Mesenchymal stem cell (in vitro differentiated cells and primary cell): Measurements from ENCODE around the gene OR2AP1. TPM values are rescaled to one million over a fixed set of nuclear protein-coding genes. Genes with fewer than 3 reads are reported as not detected.
"Not testable (repeated sequence)": the region's sequence is repeated elsewhere in the genome, so short reads cannot be mapped to it uniquely, and the experiment has no call there.

ENCODE experiments used
- DNase-seq: peaks from one replicate; pipeline ENCODE4 v3.0.0-alpha.2; 2013
- H2AFZ ChIP-seq: one replicate; pipeline ENCODE4 v1.6.1; 2013; ENCODE audit warnings: low read depth, mild to moderate bottlenecking, control low read depth, inconsistent platforms, low read length, moderate library complexity
- H2AK5ac ChIP-seq: 2 replicates; pipeline ENCODE4 v1.6.1; 2013; ENCODE audit warnings: low read length, moderate library complexity, mild to moderate bottlenecking, inconsistent platforms; ENCODE audit not compliant: severe bottlenecking
- H2BK120ac ChIP-seq: one replicate; pipeline ENCODE4 v1.6.1; 2013; ENCODE audit warnings: low read depth, mild to moderate bottlenecking, inconsistent platforms, low read length, moderate library complexity
- H2BK12ac ChIP-seq, 2 experiments: one replicate each; pipeline ENCODE4 v1.6.1; 2013; ENCODE audit warnings: inconsistent platforms in 2 of 2, low read length in 2 of 2, mild to moderate bottlenecking in 2 of 2, moderate library complexity in 2 of 2, control low read depth in 1 of 2
- H2BK15ac ChIP-seq: one replicate; pipeline ENCODE4 v1.6.1; 2013; ENCODE audit warnings: mild to moderate bottlenecking, low read depth, inconsistent platforms; ENCODE audit not compliant: poor library complexity, severe bottlenecking
- H2BK5ac ChIP-seq: 2 replicates; pipeline ENCODE4 v1.6.1; 2013; ENCODE audit warnings: low read depth, mild to moderate bottlenecking, low read length, control low read depth, inconsistent platforms; ENCODE audit not compliant: poor library complexity, severe bottlenecking
- H3K14ac ChIP-seq, 2 experiments: one replicate each; pipeline ENCODE4 v1.6.1; 2013; ENCODE audit warnings: inconsistent platforms in 2 of 2, low read length in 2 of 2, control low read depth in 1 of 2, mild to moderate bottlenecking in 1 of 2, moderate library complexity in 1 of 2
- H3K18ac ChIP-seq, 2 experiments: one replicate each; pipeline ENCODE4 v1.6.1; 2013; ENCODE audit warnings: inconsistent platforms in 2 of 2, low read length in 2 of 2, control low read depth in 1 of 2, low read depth in 1 of 2, mild to moderate bottlenecking in 1 of 2
- H3K23ac ChIP-seq, 2 experiments: one replicate each; pipeline ENCODE4 v1.6.1; 2013; ENCODE audit warnings: inconsistent platforms in 2 of 2, low read length in 2 of 2, mild to moderate bottlenecking in 2 of 2, moderate library complexity in 2 of 2, control low read depth in 1 of 2
- H3K27ac ChIP-seq: 2 replicates; pipeline ENCODE4 v1.5.1; 2013; ENCODE audit warnings: mild to moderate bottlenecking, moderate library complexity, low read length, control low read depth, inconsistent platforms; ENCODE audit not compliant: poor library complexity, severe bottlenecking
- H3K27me3 ChIP-seq, 2 experiments: 2 replicates each; pipeline versions ENCODE4 v1.6.1 to v1.7.0; 2013; ENCODE audit warnings: low read length in 2 of 2, mild to moderate bottlenecking in 2 of 2, moderate library complexity in 2 of 2, control low read depth in 1 of 2, inconsistent platforms in 1 of 2; ENCODE audit not compliant: control insufficient read depth in 1 of 2, insufficient read depth in 1 of 2
- H3K36me3 ChIP-seq, 2 experiments: 2 replicates each; pipeline versions ENCODE4 v1.6.1 to v1.7.0; 2013; ENCODE audit warnings: low read length in 2 of 2, control low read depth in 1 of 2, inconsistent platforms in 1 of 2, low read depth in 1 of 2, mild to moderate bottlenecking in 1 of 2; ENCODE audit not compliant: insufficient read depth in 2 of 2, control insufficient read depth in 1 of 2
- H3K4ac ChIP-seq, 2 experiments: one replicate each; pipeline ENCODE4 v1.6.1; 2013; ENCODE audit warnings: inconsistent platforms in 2 of 2, low read length in 2 of 2, mild to moderate bottlenecking in 2 of 2, moderate library complexity in 2 of 2, control low read depth in 1 of 2, low read depth in 1 of 2
- H3K4me1 ChIP-seq: 2 replicates; pipeline ENCODE4 v1.6.1; 2013; ENCODE audit warnings: low read depth, low read length, control low read depth; ENCODE audit not compliant: control insufficient read depth, insufficient read depth
- H3K4me2 ChIP-seq: 2 replicates; pipeline ENCODE4 v1.6.1; 2013; ENCODE audit warnings: low read length, mild to moderate bottlenecking, inconsistent platforms; ENCODE audit not compliant: poor library complexity, severe bottlenecking
- H3K4me3 ChIP-seq, 2 experiments: 2 replicates each; pipeline versions ENCODE4 v1.5.1 to v1.7.0; 2013; ENCODE audit warnings: low read length in 2 of 2, mild to moderate bottlenecking in 2 of 2, control low read depth in 1 of 2, low read depth in 1 of 2; ENCODE audit not compliant: insufficient read depth in 1 of 2
- H3K79me1 ChIP-seq: replicated peaks from 2 replicates; pipeline ENCODE4 v1.6.1; 2013; ENCODE audit warnings: mild to moderate bottlenecking, control low read depth, low read length, inconsistent platforms; ENCODE audit not compliant: poor library complexity, severe bottlenecking
- H3K9ac ChIP-seq: 2 replicates; pipeline ENCODE4 v1.7.0; 2013; ENCODE audit warnings: mild to moderate bottlenecking, low read length, moderate library complexity
- H3K9me3 ChIP-seq: 2 replicates; pipeline ENCODE4 v1.7.0; 2013; ENCODE audit warnings: mild to moderate bottlenecking, low read length; ENCODE audit not compliant: control insufficient read depth
- H4K8ac ChIP-seq: one replicate; pipeline ENCODE4 v1.6.1; 2013; ENCODE audit warnings: inconsistent platforms, mild to moderate bottlenecking, low read length, moderate library complexity
- H4K91ac ChIP-seq: one replicate; pipeline ENCODE4 v1.6.1; 2013; ENCODE audit warnings: mild to moderate bottlenecking, low read length, inconsistent platforms
- WGBS: methylation state at CpG from one replicate; pipeline ENCODE4 v1.1.7; 2013; ENCODE audit warnings: mixed read lengths; 5-methylcytosine and 5-hydroxymethylcytosine counted together
- polyA plus RNA-seq, 2 experiments: library from polyadenylated mRNA; stranded (reverse); fragments of 200-250 nt; gene quantifications; one replicate each; pipeline ENCODE4 v1.2.3, GENCODE V29; 2013

Gene OR2AP1
- not detected for polyA plus RNA-seq (2013, experiment 1 of 2)
- not detected for polyA plus RNA-seq (2013, experiment 2 of 2)

DNA sequence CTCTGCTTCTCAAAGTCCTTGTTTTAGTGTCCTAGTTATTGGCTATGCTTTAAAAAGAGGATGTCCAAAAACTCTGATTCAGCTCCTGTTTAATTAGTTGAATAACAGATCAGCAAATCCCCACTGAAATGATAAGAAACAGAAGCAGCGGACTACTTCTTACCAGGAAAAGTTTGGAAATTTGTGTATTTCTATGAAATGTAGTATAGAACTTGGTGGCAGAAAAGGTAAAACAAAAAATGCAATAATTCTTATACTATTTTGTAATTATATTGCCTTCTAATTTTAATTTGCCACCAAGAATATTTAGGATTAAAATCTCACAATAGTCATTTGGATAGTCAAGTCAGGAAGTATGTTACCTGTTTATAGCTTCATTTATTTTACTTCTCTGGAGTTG, at the start of gene OR2AP1:
Gene OR2AP1, plus strand, starts transcription at position 301 of the 400 bp plus-strand sequence. CDS start 1,947 bp downstream, outside the sequence.
- Histone ChIP-seq H2BK12ac (no peak within 1 kb of the TSS), H2AFZ (no peak within 1 kb of the TSS), H2BK5ac (no peak within 1 kb of the TSS), H3K4me2 (no peak within 1 kb of the TSS), H3K27me3 (no peaks in the 10 kb centered on the region), H2BK120ac (no peak within 1 kb of the TSS), H3K4me1 (no peaks in the 10 kb centered on the region), H3K9ac (no peak within 1 kb of the TSS), H3K14ac (no peak within 1 kb of the TSS), H2BK15ac (no peak within 1 kb of the TSS), H3K9me3 (peaks cover 26% of the 10 kb centered on the region), H4K8ac (no peak within 1 kb of the TSS), H2AK5ac (no peak within 1 kb of the TSS), H3K18ac (no peak within 1 kb of the TSS), H3K36me3 (no peaks in the 10 kb centered on the region), H3K4me3 (no peak within 1 kb of the TSS), H3K27ac (no peak within 1 kb of the TSS), H3K23ac (no peak within 1 kb of the TSS), H3K4ac (no peak within 1 kb of the TSS), H4K91ac (no peak within 1 kb of the TSS), H3K79me1 (no peaks in the 10 kb centered on the region)
- WGBS = no CpG with 5 or more reads among the region's 1 CpG
- no peak for DNase-seq

DNA sequence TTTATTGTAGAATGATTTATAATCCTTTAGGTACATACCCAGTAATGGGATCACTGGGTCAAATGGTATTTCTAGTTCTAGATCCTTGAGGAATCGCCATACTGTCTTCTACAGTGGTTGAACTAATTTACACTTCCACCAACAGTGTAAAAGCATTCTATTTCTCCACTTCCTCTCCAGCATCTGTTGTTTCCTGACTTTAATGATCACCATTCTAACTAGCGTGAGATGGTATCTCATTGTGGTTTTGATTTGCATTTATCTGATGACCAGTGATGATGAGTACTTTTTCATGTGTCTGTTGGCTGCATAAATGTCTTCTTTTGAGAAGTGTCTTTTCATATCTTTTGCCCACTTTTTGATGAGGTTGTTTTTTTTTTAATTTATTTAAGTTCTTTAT, 24.0 kb upstream of the OR2AP1 start:
- not testable (repeated sequence) for H2AK5ac ChIP-seq, H3K9ac ChIP-seq, H3K23ac ChIP-seq, H4K91ac ChIP-seq, H3K9me3 ChIP-seq, H2BK12ac ChIP-seq, H3K27me3 ChIP-seq, H3K4me2 ChIP-seq, H3K79me1 ChIP-seq, H2BK5ac ChIP-seq, H3K18ac ChIP-seq, H3K4ac ChIP-seq, H2AFZ ChIP-seq, H3K36me3 ChIP-seq, H3K27ac ChIP-seq, DNase-seq, H4K8ac ChIP-seq, H3K4me3 ChIP-seq, H2BK120ac ChIP-seq, H2BK15ac ChIP-seq, H3K4me1 ChIP-seq, H3K14ac ChIP-seq
- 44% methylated on average over 1 of the region's 2 CpGs for WGBS

DNA sequence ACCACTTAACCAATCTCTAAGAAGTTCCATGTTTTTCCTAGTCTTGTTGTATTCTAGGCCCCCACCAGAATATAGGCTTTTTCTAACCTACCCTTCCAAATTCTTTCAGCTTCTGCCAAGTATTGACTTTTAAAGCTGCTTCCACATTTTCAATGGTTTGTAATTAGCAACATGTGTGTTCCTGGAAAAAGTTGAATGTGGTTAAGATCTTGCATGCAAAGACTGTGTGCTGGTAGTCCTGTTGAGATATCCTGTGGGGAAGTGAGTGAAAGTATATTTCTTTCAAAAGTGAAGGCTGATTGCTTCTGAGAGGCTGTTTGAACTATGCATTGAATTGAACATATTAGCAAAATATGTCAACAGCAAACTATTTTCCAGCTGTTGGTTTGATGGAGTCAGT, 23.5 kb upstream of the OR2AP1 start:
- Histone ChIP-seq H3K79me1 (no peaks in the 10 kb centered on the region), H3K4me3 (no peak overlapping the region), H2BK120ac (no peak overlapping the region), H3K9ac (no peak overlapping the region), H2AFZ (no peak overlapping the region), H3K4me1 (no peaks in the 10 kb centered on the region), H2BK5ac (no peak overlapping the region), H3K9me3 (peaks cover 4% of the 10 kb centered on the region), H3K14ac (no peak overlapping the region), H3K4me2 (no peak overlapping the region), H2BK12ac (no peak overlapping the region), H4K91ac (no peak overlapping the region), H3K23ac (no peak overlapping the region), H3K4ac (no peak overlapping the region), H3K36me3 (no peaks in the 10 kb centered on the region), H2AK5ac (no peak overlapping the region), H3K27ac (no peak overlapping the region), H3K27me3 (no peaks in the 10 kb centered on the region), H2BK15ac (no peak overlapping the region), H3K18ac (no peak overlapping the region), H4K8ac (no peak overlapping the region)
- no peak for DNase-seq

DNA sequence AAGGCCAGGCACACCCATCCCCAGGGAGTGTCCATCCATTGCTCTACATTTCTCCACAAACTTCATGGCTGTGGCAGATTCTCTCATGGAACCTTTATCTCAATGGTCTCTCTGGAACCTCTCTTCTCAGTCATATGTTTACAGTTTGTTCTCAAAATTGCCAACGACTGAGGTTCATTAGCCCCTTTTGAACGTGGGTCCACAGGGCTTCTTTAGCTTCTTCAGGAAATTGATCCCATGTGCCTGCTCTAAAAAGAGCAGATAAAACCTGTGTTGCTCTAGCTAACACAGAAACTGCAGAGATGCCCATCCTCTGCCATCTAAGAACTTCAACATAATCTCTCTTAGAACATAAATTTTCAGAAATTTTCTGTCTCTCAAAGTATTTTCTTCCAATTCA, 23.0 kb upstream of the OR2AP1 start, which contains the start of gene OR6C4:
Gene OR6C4, plus strand, starts transcription at position 301 of the 400 bp plus-strand sequence. CDS start 1,625 bp downstream, outside the sequence.
- Histone ChIP-seq H3K9me3 (peaks cover 4% of the 10 kb centered on the region), H2AFZ (no peak within 1 kb of the TSS), H2BK120ac (no peak within 1 kb of the TSS), H3K4ac (no peak within 1 kb of the TSS), H3K36me3 (no peaks in the 10 kb centered on the region), H2AK5ac (no peak within 1 kb of the TSS), H3K27me3 (no peaks in the 10 kb centered on the region), H2BK12ac (no peak within 1 kb of the TSS), H3K4me2 (no peak within 1 kb of the TSS), H3K14ac (no peak within 1 kb of the TSS), H2BK15ac (no peak within 1 kb of the TSS), H3K9ac (no peak within 1 kb of the TSS), H3K79me1 (no peaks in the 10 kb centered on the region), H4K8ac (no peak within 1 kb of the TSS), H3K27ac (no peak within 1 kb of the TSS), H3K18ac (no peak within 1 kb of the TSS), H2BK5ac (no peak within 1 kb of the TSS), H3K4me1 (no peaks in the 10 kb centered on the region), H3K4me3 (no peak within 1 kb of the TSS), H4K91ac (no peak within 1 kb of the TSS), H3K23ac (no peak within 1 kb of the TSS)
- DNase-seq = no peak
- WGBS = 24% methylated on average over 2 of the region's 2 CpGs
